HG02870 (cell line): ENCODE results near the gene CDON.

Experiments used
- ATAC-seq: cut with Tn5 transposase; IDR thresholded peaks from one replicate; pipeline ENCODE4 v1.9.1; 2021; ENCODE audit warnings: mild to moderate bottlenecking, moderate library complexity; ENCODE audit not compliant: unreplicated experiment

Gene CDON

DNA sequence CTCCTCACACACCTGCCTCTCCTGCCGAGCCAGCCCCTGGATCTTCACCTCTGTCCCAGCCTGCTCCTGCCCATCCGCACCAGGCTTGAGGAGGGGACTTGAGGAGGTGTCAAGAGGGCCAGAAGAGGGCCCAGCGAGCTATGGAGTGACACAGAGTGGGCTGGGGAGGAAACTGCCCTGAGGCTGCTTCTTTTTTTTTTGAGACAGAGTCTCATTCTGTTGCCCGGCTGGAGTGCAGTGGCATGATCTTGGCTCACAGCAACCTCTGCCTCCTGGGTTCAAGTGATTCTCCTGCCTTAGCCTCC, 21.9 kb upstream of the CDON start:
- no peak for ATAC-seq

DNA sequence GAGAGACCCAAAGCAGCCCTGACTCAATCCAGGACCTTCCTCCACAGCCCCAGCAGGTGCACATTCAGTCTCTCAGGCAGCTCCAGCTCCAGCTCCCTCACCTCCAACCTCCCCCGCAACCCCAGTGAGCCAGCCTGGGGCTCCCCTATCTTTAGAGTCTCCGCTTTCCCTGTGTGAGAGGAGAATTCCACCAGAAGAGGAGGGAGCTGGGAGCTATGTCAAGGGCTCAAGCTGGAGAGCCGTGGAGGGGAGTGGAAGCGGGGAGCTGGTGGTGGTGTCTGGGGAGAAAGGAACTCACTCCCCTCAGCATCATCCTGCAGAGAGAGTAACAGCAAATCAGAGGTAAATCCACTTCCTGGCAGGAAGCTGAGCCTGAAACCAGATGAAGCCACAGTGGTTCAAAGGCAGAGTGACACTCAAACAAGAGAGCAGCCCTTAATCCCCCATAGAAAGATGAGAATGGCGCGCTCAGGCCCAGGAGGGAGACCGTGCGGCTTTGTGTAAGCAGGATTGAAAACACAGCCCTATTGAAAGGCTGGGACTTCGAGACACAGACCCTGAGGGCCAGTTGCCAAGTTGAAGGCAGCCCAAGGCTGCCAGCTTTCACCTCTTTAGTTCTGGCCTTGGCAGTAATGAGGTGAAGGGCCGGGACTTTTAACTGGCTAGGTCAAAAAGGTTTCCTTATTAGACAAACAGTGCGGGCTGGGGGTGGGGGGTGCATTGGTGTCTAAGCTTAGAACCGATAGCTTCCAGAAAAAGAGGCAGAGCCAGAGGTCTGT, 21.4 kb upstream of the CDON start:
- peak; percentile 67 for ATAC-seq

- no peak for ATAC-seq
Measured at GRCh38 chr11:126082251-126083109, 19.8 kb upstream of the CDON start.

GRCh38 chr11:126081915-126082250, 19.2 kb upstream of the CDON start:
- ATAC-seq, result no peak

- no peak for ATAC-seq
Measured at GRCh38 chr11:126080161-126080941, 17.7 kb upstream of the CDON start.

DNA sequence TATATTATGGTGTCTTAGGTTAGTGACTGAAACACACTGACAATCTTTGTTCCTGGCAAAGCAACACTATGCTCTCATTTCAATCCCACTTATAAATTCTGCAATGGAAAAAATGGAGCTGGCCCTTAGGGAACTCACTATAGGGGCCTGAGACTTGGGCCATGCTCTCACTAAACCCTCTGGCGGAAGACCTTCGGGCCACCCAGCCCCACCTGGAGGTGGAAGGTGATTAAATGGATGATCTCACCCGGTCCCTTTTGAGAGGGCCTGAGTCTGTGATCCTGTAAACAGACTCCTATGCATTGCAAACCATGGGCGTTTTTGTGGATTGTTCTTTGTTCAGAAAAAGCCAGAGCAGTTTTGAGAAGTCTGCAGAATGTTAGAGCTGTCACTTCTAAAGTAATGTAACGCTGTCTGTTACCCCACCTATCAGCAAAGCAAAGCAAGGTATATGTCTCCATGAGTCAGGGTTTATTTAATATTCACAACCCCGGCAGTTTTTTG, 17.0 kb upstream of the CDON start:
- no peak for ATAC-seq

GRCh38 chr11:126076641-126077040, 14.0 kb upstream of the CDON start:
- no peak for ATAC-seq

DNA sequence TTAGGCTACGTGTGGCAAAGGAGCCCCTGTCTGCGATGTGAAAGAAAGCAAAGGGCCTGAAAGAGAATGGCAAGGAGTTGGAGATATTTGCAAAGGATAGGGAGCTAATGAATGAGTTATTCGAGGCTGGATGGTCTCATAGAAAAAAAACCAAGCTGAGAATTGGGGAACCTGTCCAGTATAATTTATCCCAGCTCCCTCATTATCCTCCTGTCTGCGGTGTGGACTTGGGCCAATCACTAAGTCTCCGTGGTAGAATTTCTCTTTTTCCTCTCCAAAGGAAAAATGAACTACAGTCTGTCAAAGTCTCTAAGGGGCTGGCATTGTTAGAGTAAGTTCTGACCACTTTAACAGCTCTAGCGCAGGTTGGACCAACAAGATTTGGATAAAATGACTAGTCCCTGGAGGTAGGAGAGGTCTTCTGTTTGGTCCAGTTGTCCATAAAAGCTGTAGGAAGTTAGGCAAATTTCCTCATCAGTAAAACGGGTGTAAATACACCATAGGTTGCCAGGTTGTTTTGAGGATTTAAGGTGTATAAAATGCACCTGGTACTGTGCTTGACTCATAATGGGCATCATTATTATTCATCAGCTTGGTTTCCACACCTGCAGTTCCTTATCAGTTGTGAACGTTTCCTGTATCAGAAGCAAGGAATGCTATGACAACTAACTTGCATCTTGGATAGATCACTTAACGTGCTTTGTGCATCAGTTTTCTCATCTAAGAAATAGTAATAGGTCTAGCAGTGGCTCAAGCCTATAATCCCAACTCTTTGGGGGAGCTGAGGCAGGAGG, 10.3 kb upstream of the CDON start:
- ATAC-seq, result no peak

GRCh38 chr11:126072141-126072741, 9.6 kb upstream of the CDON start:
- ATAC-seq, result no peak

DNA sequence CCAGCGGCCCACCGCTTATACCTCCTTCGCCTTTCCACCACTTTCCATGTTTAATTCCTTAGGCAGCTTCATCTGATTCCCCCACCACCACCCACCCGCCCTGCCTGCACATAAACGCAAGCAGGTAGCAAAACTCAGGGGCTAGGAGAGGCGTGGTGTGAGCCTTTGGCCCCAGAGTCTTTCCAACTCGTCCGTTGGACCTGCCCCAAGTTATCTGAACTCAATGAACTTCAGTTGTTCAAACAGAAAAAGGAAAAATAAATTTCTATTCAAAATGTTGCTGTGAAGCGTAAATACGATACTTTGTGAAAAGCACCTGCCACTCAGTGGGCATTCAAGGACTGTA, 814 bp upstream of the CDON start:
- no peak for ATAC-seq

DNA sequence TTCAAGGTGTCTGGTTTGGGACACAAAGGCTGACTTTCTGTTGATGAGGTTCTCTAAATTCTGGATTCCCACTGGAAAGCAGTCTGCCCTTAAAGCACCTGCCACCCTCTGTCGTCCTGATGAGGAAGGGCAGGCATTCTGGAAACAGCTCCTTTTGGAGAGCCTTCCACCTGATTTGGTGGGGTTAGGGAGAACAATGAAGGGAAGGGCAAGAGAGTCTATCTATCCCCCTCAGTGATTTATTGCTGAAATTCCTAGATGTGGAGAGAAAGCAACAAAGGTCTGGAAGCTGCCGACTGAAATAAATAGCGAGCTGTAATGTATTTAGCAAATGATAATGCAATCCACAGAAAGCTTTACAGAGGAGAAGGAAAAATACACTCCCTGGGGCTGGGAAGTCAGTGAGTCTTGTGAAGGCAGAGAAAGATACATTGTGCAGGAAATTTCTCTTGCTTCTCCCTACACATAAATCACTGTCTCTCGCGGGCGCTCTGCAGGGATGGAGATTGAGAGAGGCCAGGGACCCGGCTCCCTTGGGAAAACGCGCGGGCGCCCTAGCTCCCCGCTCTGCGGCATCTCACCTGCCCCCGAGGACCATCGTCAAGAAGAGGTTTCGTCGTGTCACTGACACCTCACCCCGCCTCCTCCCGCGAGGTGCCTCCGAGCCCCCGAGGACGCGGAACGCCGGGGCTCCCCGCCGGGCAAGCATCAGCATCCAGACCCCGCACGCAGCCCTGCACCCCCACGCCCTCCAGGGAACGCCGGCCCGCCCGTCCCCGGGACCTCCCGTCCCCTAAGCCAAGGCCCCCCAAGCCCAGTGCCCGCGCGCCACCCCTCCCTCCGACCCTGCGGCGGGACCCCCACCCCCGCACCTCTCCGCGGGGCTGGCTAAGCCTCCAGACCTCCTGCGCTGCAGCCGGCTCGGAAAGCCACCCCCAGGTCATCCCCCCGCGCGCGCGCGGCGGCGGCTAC, 673 bp downstream of the CDON start:
- ATAC-seq, result no peak

DNA sequence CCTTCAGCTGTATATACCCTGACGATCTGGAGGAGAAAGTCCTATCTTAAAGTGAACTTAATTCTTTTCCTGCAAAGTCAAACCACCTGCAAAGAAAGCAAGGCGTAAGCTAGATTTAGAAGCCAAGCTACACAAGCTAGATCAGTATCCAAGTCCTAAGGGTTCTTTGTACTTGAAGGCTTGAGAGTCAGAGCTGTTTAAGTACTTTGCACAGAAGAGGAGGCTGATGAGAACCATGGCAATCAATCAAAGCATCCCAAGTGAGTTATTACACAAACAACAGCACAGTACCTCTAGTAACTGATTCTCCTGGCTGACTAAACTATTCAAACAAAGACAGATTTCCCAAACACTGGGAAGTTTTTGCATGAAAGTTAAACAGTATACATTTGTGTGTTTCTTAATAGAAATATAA, 1.9 kb downstream of the CDON start:
- no peak for ATAC-seq

- no peak for ATAC-seq
Measured at GRCh38 chr11:126059238-126059781, 3.4 kb downstream of the CDON start.

DNA sequence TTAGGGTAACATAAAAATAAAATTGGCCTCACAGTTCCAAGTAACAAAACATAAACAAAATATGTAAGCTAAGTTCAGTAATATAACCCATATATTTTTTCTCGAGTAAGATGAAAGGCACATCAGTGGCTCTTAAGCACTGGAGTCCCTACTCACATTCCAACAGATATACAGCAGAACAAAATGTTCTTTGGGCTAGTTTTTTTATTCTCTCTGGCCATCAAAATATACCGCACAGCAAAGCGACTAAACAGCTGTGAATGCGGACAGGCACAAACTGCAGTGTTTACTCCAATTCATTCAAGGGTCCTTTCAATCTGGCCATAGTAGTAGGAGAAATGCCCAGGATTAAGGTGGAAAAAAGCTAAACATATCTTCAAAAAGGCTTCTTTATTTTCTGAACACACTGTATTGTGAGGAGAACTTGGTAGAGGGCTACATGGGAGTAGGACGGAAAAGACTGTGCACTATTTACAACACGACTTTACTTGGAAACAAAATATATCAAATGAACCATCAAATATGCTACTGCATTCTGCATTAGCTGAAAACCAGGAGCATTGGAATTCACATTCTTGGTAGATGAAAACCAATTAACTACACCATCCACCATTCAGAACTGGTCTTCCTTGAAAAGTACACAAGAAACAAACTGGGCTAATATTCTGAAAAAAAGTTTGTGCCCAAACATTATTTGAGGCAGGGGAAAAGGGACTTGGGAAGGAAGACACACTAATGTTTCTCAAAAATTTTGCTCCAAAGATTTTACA, 4.4 kb downstream of the CDON start:
- no peak for ATAC-seq

DNA sequence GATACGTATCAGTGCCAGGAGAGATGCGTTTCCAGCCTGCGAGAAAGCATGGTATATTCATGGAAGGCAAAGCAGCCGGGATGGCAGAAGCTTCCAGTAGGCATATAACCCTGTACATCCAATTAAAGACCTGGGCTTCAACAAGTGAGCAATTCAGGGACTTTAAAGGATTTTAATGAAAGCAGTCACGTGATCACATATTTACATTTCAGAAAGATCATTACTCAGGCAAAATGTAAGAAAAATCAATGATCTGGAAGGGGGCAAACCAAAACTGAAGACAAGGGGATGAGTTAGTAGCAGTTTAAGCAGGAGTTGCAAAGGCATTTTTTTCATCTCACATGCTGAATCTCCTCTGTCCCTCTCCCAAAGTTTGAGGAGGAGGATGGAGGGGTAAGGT, 7.8 kb downstream of the CDON start:
- no peak for ATAC-seq

DNA sequence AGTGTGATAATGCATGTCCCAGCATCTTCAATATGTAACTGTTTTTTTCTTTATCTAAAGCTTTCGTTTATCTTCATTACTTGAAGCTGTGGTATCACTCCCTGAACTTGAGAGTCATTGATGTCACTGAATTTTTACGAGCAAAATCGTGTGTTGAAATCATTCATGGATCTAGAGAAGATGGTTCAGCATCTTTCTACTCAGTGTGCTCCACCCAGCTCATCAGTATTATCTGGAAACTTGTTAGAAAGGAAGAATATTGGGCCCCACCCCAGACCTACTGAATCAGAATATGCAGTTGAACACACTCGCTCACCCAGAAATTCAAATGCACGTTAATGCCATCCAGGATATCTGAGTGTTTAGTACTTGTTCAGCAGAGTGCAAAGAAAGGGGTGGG, 8.3 kb downstream of the CDON start:
- no peak for ATAC-seq

GRCh38 chr11:126053415-126054286, 9.0 kb downstream of the CDON start:
- no peak for ATAC-seq
